GM06990 (cell line): Measurements from ENCODE around the gene ADAM8.
A peak's percentile ranks its signal among the peaks of the same experiment; 100 is the strongest.

Experiments used
- DNase-seq: peaks from one replicate; pipeline ENCODE4 v3.0.0-alpha.2; 2011; ENCODE audit not compliant: insufficient read length; ENCODE audit errors: extremely low read depth
- H3K27me3 ChIP-seq: replicated peaks from 2 replicates; pipeline ENCODE4 v1.6.0; 2011; ENCODE audit warnings: low read length; ENCODE audit not compliant: control insufficient read depth, insufficient read depth
- H3K36me3 ChIP-seq: 2 replicates; pipeline ENCODE4 v1.5.1; 2011; ENCODE audit warnings: low read length; ENCODE audit not compliant: control insufficient read depth, insufficient read depth
- H3K4me3 ChIP-seq: replicated peaks from 2 replicates; pipeline ENCODE4 v1.5.1; 2011; ENCODE audit warnings: low read depth, mild to moderate bottlenecking, control low read depth, low read length
- TF ChIP-seq, protein P1 (sequence below): IDR thresholded peaks from 2 replicates; pipeline ENCODE4 v1.5.1; 2011; ENCODE audit warnings: low read length, control low read depth, mild to moderate bottlenecking, inconsistent platforms; ENCODE audit not compliant: insufficient read depth, poor library complexity, severe bottlenecking

ADAM8 gene

DNA sequence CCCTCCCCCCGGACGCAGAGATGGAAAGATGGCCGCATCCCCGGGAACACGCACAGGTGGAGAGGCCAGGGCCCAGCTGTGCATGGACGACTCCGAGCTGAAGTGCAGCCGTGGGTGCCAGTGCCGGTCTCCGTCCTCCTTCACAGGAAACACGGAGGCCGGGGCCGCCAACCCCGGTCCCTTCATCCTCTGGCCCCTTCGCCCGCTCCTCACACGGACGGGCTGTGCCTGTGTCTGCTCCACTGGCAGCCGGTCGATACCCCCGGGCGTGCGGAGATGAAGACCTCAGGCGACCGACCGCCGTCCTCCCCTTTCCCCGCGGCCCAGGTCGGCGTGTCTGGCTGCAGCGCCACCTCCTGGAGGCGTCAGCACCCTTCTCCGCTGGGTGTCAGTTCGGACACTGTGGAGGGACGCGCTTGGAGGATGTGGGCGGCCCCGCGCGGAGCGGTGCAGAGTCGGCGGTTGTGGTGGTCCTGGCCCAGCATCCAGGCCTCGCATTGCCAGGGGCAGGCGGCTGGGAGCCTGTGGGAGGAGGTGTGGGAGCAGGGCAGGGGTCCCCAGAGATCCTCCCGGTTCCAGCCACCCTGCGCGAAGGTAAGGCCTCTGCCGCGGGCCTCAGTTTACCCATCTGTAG, 41.9 kb upstream of the ADAM8 start:
- DNase-seq: peak; percentile 56
- Histone ChIP-seq H3K27me3 (no peaks in the 10 kb centered on the region), H3K36me3 (no peaks in the 10 kb centered on the region), H3K4me3 (peak overlapping the region; percentile 34)
- TF ChIP-seq, protein P1, sequence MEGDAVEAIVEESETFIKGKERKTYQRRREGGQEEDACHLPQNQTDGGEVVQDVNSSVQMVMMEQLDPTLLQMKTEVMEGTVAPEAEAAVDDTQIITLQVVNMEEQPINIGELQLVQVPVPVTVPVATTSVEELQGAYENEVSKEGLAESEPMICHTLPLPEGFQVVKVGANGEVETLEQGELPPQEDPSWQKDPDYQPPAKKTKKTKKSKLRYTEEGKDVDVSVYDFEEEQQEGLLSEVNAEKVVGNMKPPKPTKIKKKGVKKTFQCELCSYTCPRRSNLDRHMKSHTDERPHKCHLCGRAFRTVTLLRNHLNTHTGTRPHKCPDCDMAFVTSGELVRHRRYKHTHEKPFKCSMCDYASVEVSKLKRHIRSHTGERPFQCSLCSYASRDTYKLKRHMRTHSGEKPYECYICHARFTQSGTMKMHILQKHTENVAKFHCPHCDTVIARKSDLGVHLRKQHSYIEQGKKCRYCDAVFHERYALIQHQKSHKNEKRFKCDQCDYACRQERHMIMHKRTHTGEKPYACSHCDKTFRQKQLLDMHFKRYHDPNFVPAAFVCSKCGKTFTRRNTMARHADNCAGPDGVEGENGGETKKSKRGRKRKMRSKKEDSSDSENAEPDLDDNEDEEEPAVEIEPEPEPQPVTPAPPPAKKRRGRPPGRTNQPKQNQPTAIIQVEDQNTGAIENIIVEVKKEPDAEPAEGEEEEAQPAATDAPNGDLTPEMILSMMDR: peak; percentile 68

DNA sequence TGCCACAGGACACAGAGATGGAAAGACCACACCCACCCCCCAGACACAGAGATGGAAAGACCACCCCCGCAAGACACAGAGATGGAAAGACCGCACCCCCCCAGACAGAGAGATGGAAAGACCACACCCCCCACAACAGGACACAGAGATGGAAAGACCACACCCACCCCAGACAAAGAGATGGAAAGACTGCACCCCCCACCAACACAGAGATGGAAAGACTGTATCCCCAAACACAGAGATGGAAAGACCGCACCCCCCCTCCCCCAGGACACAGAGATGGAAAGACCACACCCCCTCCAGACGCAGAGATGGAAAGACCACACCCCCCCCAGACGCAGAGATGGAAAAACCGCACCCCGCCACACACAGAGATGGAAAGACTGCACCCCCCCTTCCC, 40.1 kb upstream of the ADAM8 start:
- Histone ChIP-seq H3K4me3 (no peak overlapping the region), H3K27me3 (no peaks in the 10 kb centered on the region), H3K36me3 (peaks cover 2% of the 10 kb centered on the region)
- DNase-seq: no peak
- TF ChIP-seq, protein P1: no peak

DNA sequence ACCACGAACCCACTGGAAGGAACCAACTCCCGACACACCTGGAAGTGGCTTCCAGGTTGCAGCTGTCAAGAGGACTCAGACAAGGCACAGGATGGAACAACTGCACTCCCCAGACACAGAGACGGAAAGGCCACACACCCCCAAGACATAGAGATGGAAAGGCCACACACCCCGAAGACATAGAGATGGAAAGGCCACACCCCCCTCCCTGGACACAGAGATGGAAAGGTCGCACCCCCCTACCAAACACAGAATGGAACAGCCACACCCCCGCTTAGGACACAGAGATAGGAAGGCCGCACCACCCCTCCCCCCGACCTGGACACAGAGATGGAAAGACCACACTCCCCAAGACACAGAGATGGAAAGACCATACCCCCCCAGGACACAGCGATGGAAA, 39.6 kb upstream of the ADAM8 start:
- TF ChIP-seq, protein P1: no peak
- H3K4me3 ChIP-seq: no peak overlapping the region
- no peak for DNase-seq
- peaks cover 2% of the 10 kb centered on the region for H3K36me3 ChIP-seq
- no peaks in the 10 kb centered on the region for H3K27me3 ChIP-seq

DNA sequence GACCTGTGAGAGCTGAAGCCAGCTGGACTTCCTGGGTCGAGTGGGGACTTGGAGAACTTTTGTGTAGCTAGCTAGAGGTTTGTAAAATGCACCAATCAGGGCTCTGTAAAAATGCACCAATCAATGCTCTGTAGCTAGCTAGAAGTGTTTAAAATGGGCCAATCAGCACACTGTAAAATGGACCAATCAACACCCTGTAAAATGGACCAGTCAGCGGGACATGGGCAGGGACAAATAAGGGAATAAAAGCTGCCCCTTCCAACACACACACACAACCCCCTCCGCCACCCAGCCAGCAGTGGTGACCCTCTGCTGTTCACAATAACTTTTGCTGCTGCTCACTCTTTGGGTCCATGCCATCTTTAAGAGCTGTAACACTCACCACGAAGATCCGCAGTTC, 39.2 kb upstream of the ADAM8 start:
- no peaks in the 10 kb centered on the region for H3K27me3 ChIP-seq
- DNase-seq: no peak
- H3K36me3 ChIP-seq: peaks cover 2% of the 10 kb centered on the region
- TF ChIP-seq, protein P1: no peak
- H3K4me3 ChIP-seq: no peak overlapping the region

DNA sequence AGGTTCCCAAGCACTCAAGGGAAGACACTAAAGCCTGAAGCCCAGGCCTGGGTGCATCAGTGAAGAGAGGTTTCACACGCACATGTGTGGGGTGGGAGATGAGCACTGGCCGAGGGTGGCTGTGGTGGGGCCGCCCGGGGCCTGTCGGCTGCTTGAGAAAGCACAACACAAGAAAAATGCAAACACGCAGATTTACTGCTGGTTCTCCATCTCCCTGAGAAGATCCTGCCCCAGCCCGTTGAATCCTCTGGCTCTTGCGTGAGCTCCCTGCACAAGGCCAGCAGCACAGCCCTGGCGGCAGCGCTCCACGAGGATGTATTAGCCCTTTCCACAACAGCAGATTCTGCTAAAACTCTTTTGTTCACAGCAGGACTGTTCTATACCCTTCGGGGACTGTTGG, 38.2 kb upstream of the ADAM8 start:
- TF ChIP-seq, protein P1: no peak
- H3K4me3 ChIP-seq: no peak overlapping the region
- peaks cover 9% of the 10 kb centered on the region for H3K36me3 ChIP-seq
- no peak for DNase-seq
- H3K27me3 ChIP-seq: no peaks in the 10 kb centered on the region

DNA sequence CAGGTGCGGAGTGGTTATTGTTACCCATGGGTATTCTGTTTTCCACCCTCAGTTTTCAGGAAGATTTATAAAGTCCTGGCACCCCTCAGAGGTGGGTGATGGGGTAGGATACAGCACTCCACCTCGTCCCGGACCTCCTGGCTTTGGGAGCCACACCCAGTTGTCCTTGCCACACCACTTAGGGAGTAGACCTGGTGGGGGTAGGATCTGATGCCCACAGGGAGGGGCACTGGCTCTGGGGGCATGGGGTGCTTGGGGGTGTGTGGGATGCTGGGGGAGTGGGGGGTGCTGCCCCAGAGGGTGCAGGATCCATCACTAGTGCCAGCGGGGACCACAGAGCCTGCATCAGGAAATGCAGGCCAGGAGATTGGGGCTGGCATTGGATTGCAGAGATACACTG, 36.5 kb upstream of the ADAM8 start:
- no peak for DNase-seq
- no peaks in the 10 kb centered on the region for H3K27me3 ChIP-seq
- H3K4me3 ChIP-seq: no peak overlapping the region
- TF ChIP-seq, protein P1: no peak
- H3K36me3 ChIP-seq: peaks cover 12% of the 10 kb centered on the region
